ENCODE measurements around the gene MBD6. TPM values are rescaled to one million over a fixed set of nuclear protein-coding genes. Genes with fewer than 3 reads are reported as not detected.
A peak's percentile ranks its signal among the peaks of the same experiment; 100 is the strongest.

Gene MBD6
- total and polyA plus RNA-seq, 2 donors from 2014 or later, result 38.4 to 118 TPM

DNA sequence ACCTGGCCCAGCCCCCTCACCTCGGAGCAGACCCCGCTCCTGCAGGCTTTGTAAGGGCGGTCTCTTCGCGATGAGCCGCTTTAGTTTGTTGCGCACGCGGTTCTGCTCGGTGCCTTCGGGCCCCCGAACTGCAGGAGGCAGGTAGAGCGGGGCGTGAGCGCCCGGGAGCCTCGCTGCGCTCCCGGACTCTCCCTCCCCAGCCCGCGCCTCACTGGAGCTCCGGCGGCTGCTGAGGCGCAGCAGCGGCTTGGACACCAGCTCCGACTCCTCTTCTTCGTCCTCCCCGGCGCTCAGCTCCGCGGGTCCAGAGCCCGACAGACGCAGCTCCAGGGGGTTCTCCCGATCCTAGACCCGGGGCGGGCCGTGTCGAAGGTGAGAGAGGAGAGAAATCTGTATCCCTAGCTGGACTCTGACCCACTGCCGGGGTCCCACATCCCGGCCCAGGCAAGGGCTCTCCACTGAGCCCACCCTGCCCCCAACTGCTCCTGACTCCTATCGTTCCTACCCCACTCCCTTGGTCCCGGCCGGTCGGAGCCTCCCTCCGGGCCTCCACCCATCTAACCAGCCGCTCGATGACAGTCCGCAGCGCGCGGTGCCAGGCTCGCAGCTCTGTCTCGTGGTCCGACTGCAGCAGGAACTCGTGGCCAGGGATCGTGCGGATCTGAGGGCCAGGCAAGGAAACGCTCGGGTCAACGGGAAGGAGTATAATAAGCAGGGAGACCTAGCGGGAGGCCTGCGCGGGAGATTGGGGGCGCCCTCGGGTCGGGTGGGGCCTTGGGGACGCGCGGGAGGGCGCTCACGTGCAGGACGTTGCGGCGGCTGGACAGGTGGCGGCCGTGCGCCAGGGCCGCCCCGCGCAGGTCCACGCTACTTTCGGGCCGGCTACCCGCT, 47.1 kb upstream of the MBD6 start:
- TF ChIP-seq, protein P1, sequence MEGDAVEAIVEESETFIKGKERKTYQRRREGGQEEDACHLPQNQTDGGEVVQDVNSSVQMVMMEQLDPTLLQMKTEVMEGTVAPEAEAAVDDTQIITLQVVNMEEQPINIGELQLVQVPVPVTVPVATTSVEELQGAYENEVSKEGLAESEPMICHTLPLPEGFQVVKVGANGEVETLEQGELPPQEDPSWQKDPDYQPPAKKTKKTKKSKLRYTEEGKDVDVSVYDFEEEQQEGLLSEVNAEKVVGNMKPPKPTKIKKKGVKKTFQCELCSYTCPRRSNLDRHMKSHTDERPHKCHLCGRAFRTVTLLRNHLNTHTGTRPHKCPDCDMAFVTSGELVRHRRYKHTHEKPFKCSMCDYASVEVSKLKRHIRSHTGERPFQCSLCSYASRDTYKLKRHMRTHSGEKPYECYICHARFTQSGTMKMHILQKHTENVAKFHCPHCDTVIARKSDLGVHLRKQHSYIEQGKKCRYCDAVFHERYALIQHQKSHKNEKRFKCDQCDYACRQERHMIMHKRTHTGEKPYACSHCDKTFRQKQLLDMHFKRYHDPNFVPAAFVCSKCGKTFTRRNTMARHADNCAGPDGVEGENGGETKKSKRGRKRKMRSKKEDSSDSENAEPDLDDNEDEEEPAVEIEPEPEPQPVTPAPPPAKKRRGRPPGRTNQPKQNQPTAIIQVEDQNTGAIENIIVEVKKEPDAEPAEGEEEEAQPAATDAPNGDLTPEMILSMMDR (IDR thresholded peaks at IDR 0.05; ENCODE audit: borderline replicate concordance, extremely low read depth, insufficient read depth), result no peak
- Histone ChIP-seq H3K27ac (ENCODE audit: low read depth in 2 of 2, low read length in 2 of 2) (no peak overlapping the region), H3K9ac (ENCODE audit: low read length in 3 of 3) (no peak overlapping the region), H3K9me3 (ENCODE audit: control insufficient read depth in 2 of 3, insufficient read depth in 1 of 3, low read length in 3 of 3) (no peaks in the 10 kb centered on the region), H3K4me3 (ENCODE audit: low read length in 3 of 3) (peak overlapping the region; percentile 6 to 43 (median 10)), H3K4me1 (ENCODE audit: control insufficient read depth in 2 of 3, insufficient read depth in 2 of 3, low read depth in 1 of 3, low read length in 3 of 3) (peaks cover 0 to 18% (median 0%) of the 10 kb centered on the region in 3 donors), H3K27me3 (ENCODE audit: control insufficient read depth, insufficient read depth, low read length) (peaks cover 25% of the 10 kb centered on the region), H3K36me3 (ENCODE audit: control insufficient read depth in 2 of 3, insufficient read depth in 3 of 3, low read length in 3 of 3) (no peaks in the 10 kb centered on the region)
- peak; percentile 37 to 82 (median 55) for DNase-seq
- no peak for FAIRE-seq
- intact Hi-C loops (cut with DNase I), result no loop called here

GRCh38 chr12:57476162-57476992, 46.2 kb upstream of the MBD6 start:
- intact Hi-C loops (cut with DNase I), result no loop called here
- no peak overlapping the region for H3K9ac ChIP-seq (ENCODE audit: low read length in 3 of 3)
- no peaks in the 10 kb centered on the region for H3K9me3 ChIP-seq (ENCODE audit: control insufficient read depth in 2 of 3, insufficient read depth in 1 of 3, low read length in 3 of 3)
- H3K27me3 ChIP-seq (ENCODE audit: control insufficient read depth, insufficient read depth, low read length), result peaks cover 25% of the 10 kb centered on the region
- TF ChIP-seq, protein P1 (IDR thresholded peaks at IDR 0.05; ENCODE audit: borderline replicate concordance, extremely low read depth, insufficient read depth), result no peak
- FAIRE-seq, result no peak
- peak overlapping the region in 1 of 2 donors; percentile 33 for H3K27ac ChIP-seq (ENCODE audit: low read depth in 2 of 2, low read length in 2 of 2)
- H3K36me3 ChIP-seq (ENCODE audit: control insufficient read depth in 2 of 3, insufficient read depth in 3 of 3, low read length in 3 of 3), result no peaks in the 10 kb centered on the region
- peaks cover 0 to 18% (median 0%) of the 10 kb centered on the region in 3 donors for H3K4me1 ChIP-seq (ENCODE audit: control insufficient read depth in 2 of 3, insufficient read depth in 2 of 3, low read depth in 1 of 3, low read length in 3 of 3)
- DNase-seq, result peak in 2 of 5 donors; percentile 55 to 78
- H3K4me3 ChIP-seq (ENCODE audit: low read length in 3 of 3), result peak overlapping the region; percentile 6 to 43 (median 18)

GRCh38 chr12:57476993-57477709, 45.5 kb upstream of the MBD6 start:
- intact Hi-C loops (cut with DNase I), result no loop called here
- peaks cover 0 to 18% (median 0%) of the 10 kb centered on the region in 3 donors for H3K4me1 ChIP-seq (ENCODE audit: control insufficient read depth in 2 of 3, insufficient read depth in 2 of 3, low read depth in 1 of 3, low read length in 3 of 3)
- peak overlapping the region in 2 of 3 donors; percentile 17 to 32 for H3K4me3 ChIP-seq (ENCODE audit: low read length in 3 of 3)
- no peaks in the 10 kb centered on the region for H3K36me3 ChIP-seq (ENCODE audit: control insufficient read depth in 2 of 3, insufficient read depth in 3 of 3, low read length in 3 of 3)
- H3K9me3 ChIP-seq (ENCODE audit: control insufficient read depth in 2 of 3, insufficient read depth in 1 of 3, low read length in 3 of 3), result no peaks in the 10 kb centered on the region
- peaks cover 25% of the 10 kb centered on the region for H3K27me3 ChIP-seq (ENCODE audit: control insufficient read depth, insufficient read depth, low read length)
- TF ChIP-seq, protein P1 (IDR thresholded peaks at IDR 0.05; ENCODE audit: borderline replicate concordance, extremely low read depth, insufficient read depth), result no peak
- no peak overlapping the region for H3K9ac ChIP-seq (ENCODE audit: low read length in 3 of 3)
- DNase-seq (peak in 1 of 5 donors; percentile 34), FAIRE-seq (no peak)
- H3K27ac ChIP-seq (ENCODE audit: low read depth in 2 of 2, low read length in 2 of 2), result peak overlapping the region in 1 of 2 donors; percentile 33
